Activated T-helper 17 cell treated with anti-CD3 and anti-CD28 coated beads, Interleukin-2, amount 50 U/mL, for 72 hours (primary cell): ENCODE results near the gene PABPC3. TPM values are rescaled to one million over a fixed set of nuclear protein-coding genes. Genes with fewer than 3 reads are reported as not detected.

Experiments
- ATAC-seq: fragments of 150-1000 bp; cut with Tn5 transposase; replicated peaks from 2 replicates; pipeline ENCODE4 v1.10.0; 2021; ENCODE audit warnings: mild to moderate bottlenecking, moderate library complexity
- H3K27ac Mint-ChIP-seq: one replicate; pipeline ENCODE4 v1.8.0; 2022; ENCODE audit warnings: mixed read lengths
- H3K27me3 Mint-ChIP-seq: one replicate; pipeline ENCODE4 v1.8.0; 2022; ENCODE audit warnings: mixed read lengths
- H3K36me3 Mint-ChIP-seq: one replicate; pipeline ENCODE4 v1.8.0; 2022; ENCODE audit warnings: low read depth, mild to moderate bottlenecking, mixed read lengths
- H3K4me1 Mint-ChIP-seq: one replicate; pipeline ENCODE4 v1.8.0; 2022; ENCODE audit warnings: mixed read lengths
- H3K4me3 Mint-ChIP-seq: one replicate; pipeline ENCODE4 v1.8.0; 2022; ENCODE audit warnings: mild to moderate bottlenecking, mixed read lengths
- H3K9me3 Mint-ChIP-seq: one replicate; pipeline ENCODE4 v1.8.0; 2022; ENCODE audit warnings: mixed read lengths
- total RNA-seq, 2 donors: library from RNA; stranded (reverse); gene quantifications; one replicate each; pipeline ENCODE4 v1.2.3, GENCODE V29; 2022

Gene PABPC3
- total RNA-seq, 2 donors from 2014 or later, result 0.28 to 0.32 TPM

GRCh38 chr13:25084096-25084495 is 11.8 kb upstream of the PABPC3 start:
- no peak for ATAC-seq
- H3K27me3 Mint-ChIP-seq, result peaks cover 11% of the 10 kb centered on the region
- no peaks in the 10 kb centered on the region for H3K4me1 Mint-ChIP-seq
- no peak overlapping the region for H3K27ac Mint-ChIP-seq
- no peaks in the 10 kb centered on the region for H3K36me3 Mint-ChIP-seq
- H3K9me3 Mint-ChIP-seq, result no peaks in the 10 kb centered on the region
- no peak overlapping the region for H3K4me3 Mint-ChIP-seq

- no peak overlapping the region for H3K27ac Mint-ChIP-seq
- no peak for ATAC-seq
- H3K36me3 Mint-ChIP-seq, result no peaks in the 10 kb centered on the region
- no peaks in the 10 kb centered on the region for H3K9me3 Mint-ChIP-seq
- no peak overlapping the region for H3K4me3 Mint-ChIP-seq
- no peaks in the 10 kb centered on the region for H3K4me1 Mint-ChIP-seq
- H3K27me3 Mint-ChIP-seq, result peaks cover 15% of the 10 kb centered on the region
These were observed 10.7 kb upstream of the PABPC3 start for GRCh38 chr13:25085125-25085742.

GRCh38 chr13:25088562-25089221 is 7.2 kb upstream of the PABPC3 start:
- Mint-ChIP-seq H3K36me3 (no peaks in the 10 kb centered on the region), H3K4me1 (no peaks in the 10 kb centered on the region), H3K4me3 (no peak overlapping the region), H3K9me3 (no peaks in the 10 kb centered on the region), H3K27me3 (peaks cover 23% of the 10 kb centered on the region), H3K27ac (no peak overlapping the region)
- ATAC-seq, result no peak

GRCh38 chr13:25097426-25097825 is 1.5 kb downstream of the PABPC3 start:
- Mint-ChIP-seq H3K4me1 (no peaks in the 10 kb centered on the region), H3K27me3 (peaks cover 37% of the 10 kb centered on the region), H3K9me3 (no peaks in the 10 kb centered on the region), H3K36me3 (no peaks in the 10 kb centered on the region), H3K27ac (no peak overlapping the region), H3K4me3 (no peak overlapping the region)
- ATAC-seq, result no peak

GRCh38 chr13:25103711-25104110 is 7.8 kb downstream of the PABPC3 start:
- no peaks in the 10 kb centered on the region for H3K4me1 Mint-ChIP-seq
- H3K9me3 Mint-ChIP-seq, result no peaks in the 10 kb centered on the region
- H3K36me3 Mint-ChIP-seq, result no peaks in the 10 kb centered on the region
- ATAC-seq, result no peak
- H3K27me3 Mint-ChIP-seq, result peaks cover 19% of the 10 kb centered on the region
- no peak overlapping the region for H3K4me3 Mint-ChIP-seq
- H3K27ac Mint-ChIP-seq, result no peak overlapping the region

GRCh38 chr13:25109341-25109740 is 13.4 kb downstream of the PABPC3 start:
- Mint-ChIP-seq H3K4me1 (no peaks in the 10 kb centered on the region), H3K36me3 (no peaks in the 10 kb centered on the region), H3K27me3 (peaks cover 10% of the 10 kb centered on the region), H3K27ac (no peak overlapping the region), H3K4me3 (no peak overlapping the region), H3K9me3 (no peaks in the 10 kb centered on the region)
- no peak for ATAC-seq

- H3K27me3 Mint-ChIP-seq, result peaks cover 16% of the 10 kb centered on the region
- H3K36me3 Mint-ChIP-seq, result no peaks in the 10 kb centered on the region
- H3K4me1 Mint-ChIP-seq, result no peaks in the 10 kb centered on the region
- H3K4me3 Mint-ChIP-seq, result no peak overlapping the region
- no peak for ATAC-seq
- H3K27ac Mint-ChIP-seq, result no peak overlapping the region
- no peaks in the 10 kb centered on the region for H3K9me3 Mint-ChIP-seq
These were observed 15.1 kb downstream of the PABPC3 start for GRCh38 chr13:25110956-25111584.

GRCh38 chr13:25111585-25111956 is 15.6 kb downstream of the PABPC3 start:
- no peak overlapping the region for H3K27ac Mint-ChIP-seq
- no peaks in the 10 kb centered on the region for H3K9me3 Mint-ChIP-seq
- no peak overlapping the region for H3K4me3 Mint-ChIP-seq

GRCh38 chr13:25112695-25113255 is 16.8 kb downstream of the PABPC3 start:
- no peaks in the 10 kb centered on the region for H3K9me3 Mint-ChIP-seq
- H3K27me3 Mint-ChIP-seq, result peaks cover 21% of the 10 kb centered on the region
- no peak overlapping the region for H3K4me3 Mint-ChIP-seq
- H3K27ac Mint-ChIP-seq, result no peak overlapping the region
- no peaks in the 10 kb centered on the region for H3K4me1 Mint-ChIP-seq
- ATAC-seq, result no peak
- H3K36me3 Mint-ChIP-seq, result no peaks in the 10 kb centered on the region

More at GRCh38 chr13:25111585-25111956, 15.6 kb downstream of the PABPC3 start:
- H3K4me1 Mint-ChIP-seq, result no peaks in the 10 kb centered on the region
- peaks cover 20% of the 10 kb centered on the region for H3K27me3 Mint-ChIP-seq
- no peak for ATAC-seq
- no peaks in the 10 kb centered on the region for H3K36me3 Mint-ChIP-seq

GRCh38 chr13:25114220-25114619 is 18.3 kb downstream of the PABPC3 start:
- peaks cover 22% of the 10 kb centered on the region for H3K27me3 Mint-ChIP-seq
- H3K4me1 Mint-ChIP-seq, result no peaks in the 10 kb centered on the region
- peak; percentile 78 for ATAC-seq
- no peaks in the 10 kb centered on the region for H3K36me3 Mint-ChIP-seq
- H3K9me3 Mint-ChIP-seq, result no peaks in the 10 kb centered on the region
- no peak overlapping the region for H3K4me3 Mint-ChIP-seq
- H3K27ac Mint-ChIP-seq, result no peak overlapping the region

- Mint-ChIP-seq H3K4me1 (no peaks in the 10 kb centered on the region), H3K36me3 (no peaks in the 10 kb centered on the region), H3K9me3 (no peaks in the 10 kb centered on the region), H3K27ac (no peak overlapping the region), H3K27me3 (peaks cover 32% of the 10 kb centered on the region), H3K4me3 (no peak overlapping the region)
- no peak for ATAC-seq
These were observed 20.1 kb downstream of the PABPC3 start for GRCh38 chr13:25116044-25116443.

GRCh38 chr13:25117312-25117711 is 21.4 kb downstream of the PABPC3 start:
- Mint-ChIP-seq H3K27me3 (peaks cover 41% of the 10 kb centered on the region), H3K9me3 (no peaks in the 10 kb centered on the region), H3K27ac (no peak overlapping the region)

GRCh38 chr13:25118378-25118905 is 22.5 kb downstream of the PABPC3 start:
- H3K4me3 Mint-ChIP-seq, result no peak overlapping the region

More at GRCh38 chr13:25117312-25117711, 21.4 kb downstream of the PABPC3 start:
- no peak for ATAC-seq
- Mint-ChIP-seq H3K4me1 (no peaks in the 10 kb centered on the region), H3K4me3 (no peak overlapping the region), H3K36me3 (no peaks in the 10 kb centered on the region)

GRCh38 chr13:25130944-25131343 is 35.0 kb downstream of the PABPC3 start:
- Mint-ChIP-seq H3K27me3 (peaks cover 40% of the 10 kb centered on the region), H3K4me1 (no peaks in the 10 kb centered on the region), H3K9me3 (peaks cover 10% of the 10 kb centered on the region), H3K4me3 (no peak overlapping the region), H3K36me3 (no peaks in the 10 kb centered on the region), H3K27ac (no peak overlapping the region)
- no peak for ATAC-seq

More at GRCh38 chr13:25118378-25118905, 22.5 kb downstream of the PABPC3 start:
- H3K4me1 Mint-ChIP-seq, result no peaks in the 10 kb centered on the region
- no peaks in the 10 kb centered on the region for H3K9me3 Mint-ChIP-seq
- H3K27ac Mint-ChIP-seq, result no peak overlapping the region
- no peaks in the 10 kb centered on the region for H3K36me3 Mint-ChIP-seq
- H3K27me3 Mint-ChIP-seq, result peaks cover 46% of the 10 kb centered on the region
- no peak for ATAC-seq
